Body of pancreas (tissue), 4 donors: ENCODE results near the gene POMC.

Experiments
- POLR2A ChIP-seq, 3 donors: fragments of 450-650 bp; IDR thresholded peaks; one replicate each; pipeline ENCODE4 v1.6.1; 2016; ENCODE audit warnings: antibody characterized with exemption in 3 of 3, mild to moderate bottlenecking in 2 of 3
- TF ChIP-seq, protein P1 (sequence below), 7 experiments: fragments of 450-650 bp in 4 of 7; fragments of 200-600 bp in 3 of 7; sonication (generic) in 3 of 7; IDR thresholded peaks; one replicate each; pipeline ENCODE4 v1.5.1; 2016 to 2019; ENCODE audit warnings: antibody characterized with exemption in 7 of 7

GRCh38 chr2:25149646-25150045, 18.7 kb downstream of the POMC start:
- TF ChIP-seq, protein P1, sequence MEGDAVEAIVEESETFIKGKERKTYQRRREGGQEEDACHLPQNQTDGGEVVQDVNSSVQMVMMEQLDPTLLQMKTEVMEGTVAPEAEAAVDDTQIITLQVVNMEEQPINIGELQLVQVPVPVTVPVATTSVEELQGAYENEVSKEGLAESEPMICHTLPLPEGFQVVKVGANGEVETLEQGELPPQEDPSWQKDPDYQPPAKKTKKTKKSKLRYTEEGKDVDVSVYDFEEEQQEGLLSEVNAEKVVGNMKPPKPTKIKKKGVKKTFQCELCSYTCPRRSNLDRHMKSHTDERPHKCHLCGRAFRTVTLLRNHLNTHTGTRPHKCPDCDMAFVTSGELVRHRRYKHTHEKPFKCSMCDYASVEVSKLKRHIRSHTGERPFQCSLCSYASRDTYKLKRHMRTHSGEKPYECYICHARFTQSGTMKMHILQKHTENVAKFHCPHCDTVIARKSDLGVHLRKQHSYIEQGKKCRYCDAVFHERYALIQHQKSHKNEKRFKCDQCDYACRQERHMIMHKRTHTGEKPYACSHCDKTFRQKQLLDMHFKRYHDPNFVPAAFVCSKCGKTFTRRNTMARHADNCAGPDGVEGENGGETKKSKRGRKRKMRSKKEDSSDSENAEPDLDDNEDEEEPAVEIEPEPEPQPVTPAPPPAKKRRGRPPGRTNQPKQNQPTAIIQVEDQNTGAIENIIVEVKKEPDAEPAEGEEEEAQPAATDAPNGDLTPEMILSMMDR (IDR thresholded peaks at IDR 0.05): no peak
- no peak for TF ChIP-seq POLR2A (IDR thresholded peaks at IDR 0.05)
